HS-5 (cell line): ENCODE results near the gene TPK1.

Experiments
- DNase-seq: peaks from one replicate; pipeline ENCODE4 v3.0.0-alpha.2; 2012; ENCODE audit warnings: low read depth

TPK1 gene

GRCh38 chr7:144407266-144407931 lies 428.5 kb downstream of the TPK1 start:
- DNase-seq = no peak

DNA sequence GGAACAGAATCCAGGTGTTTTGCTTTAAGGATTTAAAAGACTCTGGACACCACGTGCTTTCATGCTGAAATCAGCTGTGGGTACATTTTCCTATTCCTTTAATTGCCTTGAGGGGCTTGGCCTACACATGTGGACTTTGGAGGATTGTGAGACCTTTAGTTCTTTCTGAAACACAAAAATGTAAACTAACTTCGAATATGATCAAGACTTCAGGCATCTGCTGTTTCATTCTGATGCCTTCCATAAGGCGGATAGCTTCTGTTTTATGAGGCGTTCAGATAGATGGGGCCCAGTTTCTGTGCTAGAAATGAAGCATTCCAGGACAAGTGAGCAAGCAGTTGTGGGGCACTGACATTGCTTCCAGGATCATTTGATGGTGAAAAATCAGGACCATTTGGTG lies 430.9 kb downstream of the TPK1 start:
- DNase-seq = no peak

DNA sequence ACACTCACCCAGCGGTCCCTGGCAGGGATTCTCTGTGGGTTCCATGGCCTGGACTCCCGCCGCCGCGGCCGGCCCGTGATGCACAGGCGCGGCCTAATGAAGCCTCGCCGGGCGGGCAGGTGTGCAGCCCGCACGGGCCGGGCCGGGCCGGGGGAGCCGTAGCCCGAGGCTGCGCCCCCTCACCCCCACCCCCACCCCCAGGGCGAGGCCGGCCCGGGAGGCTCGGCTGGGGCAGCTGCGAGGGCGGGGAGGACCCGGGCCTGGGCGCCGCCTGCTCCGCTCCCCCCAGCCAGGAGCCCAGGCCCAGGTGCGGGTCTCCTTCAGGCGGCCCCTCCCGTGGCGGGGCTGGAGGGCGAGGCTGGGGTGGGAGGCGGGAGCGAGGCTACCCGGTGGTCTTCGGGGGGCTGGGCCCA lies 432.2 kb downstream of the TPK1 start, which contains the start of gene NOBOX:
Gene NOBOX (minus strand): TSS at position 45 of the 413 bp plus-strand sequence.
- DNase-seq = no peak

DNA sequence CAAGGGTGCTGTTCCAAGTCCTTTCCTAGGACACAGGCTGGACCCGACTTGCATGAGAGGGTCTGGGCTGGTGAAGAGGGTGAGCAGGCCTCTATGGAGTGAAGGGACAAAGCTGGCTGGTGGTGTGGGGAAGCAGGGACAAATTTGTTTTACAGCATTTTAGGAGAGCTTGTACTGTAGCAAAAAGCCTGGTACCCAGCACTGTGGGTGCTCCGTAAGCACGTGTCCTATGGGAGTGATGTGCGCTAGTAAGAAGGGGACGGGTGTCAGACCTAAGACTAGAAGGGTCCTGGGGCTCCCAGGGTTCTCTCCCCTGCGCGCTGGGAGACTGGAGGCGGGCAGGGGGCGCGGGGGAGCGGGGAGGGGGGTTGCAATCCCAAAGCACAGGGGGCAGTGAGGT lies 432.8 kb downstream of the TPK1 start:
- DNase-seq = no peak
